GM18502 (cell line): ENCODE results near the gene RPUSD1.
A peak's percentile ranks its signal among the peaks of the same experiment; 100 is the strongest.
"Not testable (repeated sequence)": the region's sequence is repeated elsewhere in the genome, so short reads cannot be mapped to it uniquely, and the experiment has no call there.

Source experiments
- ATAC-seq: cut with Tn5 transposase; IDR thresholded peaks from one replicate; pipeline ENCODE4 v1.9.1; 2021; ENCODE audit warnings: mild to moderate bottlenecking; ENCODE audit not compliant: unreplicated experiment, poor library complexity

The RPUSD1 gene

GRCh38 chr16:754121-754607 lies 34.0 kb downstream of the RPUSD1 start:
- not testable (repeated sequence) for ATAC-seq

DNA sequence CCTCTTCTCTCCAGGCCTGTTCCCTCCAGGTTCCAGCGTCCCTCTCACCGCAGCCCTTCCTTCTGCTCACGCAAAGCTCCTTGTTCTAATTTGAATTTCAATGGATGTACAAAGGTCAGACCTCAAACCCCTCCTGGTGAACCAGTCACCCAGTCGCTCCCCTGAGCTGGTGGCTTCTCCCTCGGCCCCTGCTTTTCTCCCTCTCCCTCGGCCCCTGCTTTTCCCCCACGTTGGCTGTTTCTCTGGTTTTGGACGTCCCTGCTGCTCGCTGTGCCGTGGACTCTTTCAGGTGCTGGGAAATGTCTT lies 36.2 kb downstream of the RPUSD1 start:
- no peak for ATAC-seq

DNA sequence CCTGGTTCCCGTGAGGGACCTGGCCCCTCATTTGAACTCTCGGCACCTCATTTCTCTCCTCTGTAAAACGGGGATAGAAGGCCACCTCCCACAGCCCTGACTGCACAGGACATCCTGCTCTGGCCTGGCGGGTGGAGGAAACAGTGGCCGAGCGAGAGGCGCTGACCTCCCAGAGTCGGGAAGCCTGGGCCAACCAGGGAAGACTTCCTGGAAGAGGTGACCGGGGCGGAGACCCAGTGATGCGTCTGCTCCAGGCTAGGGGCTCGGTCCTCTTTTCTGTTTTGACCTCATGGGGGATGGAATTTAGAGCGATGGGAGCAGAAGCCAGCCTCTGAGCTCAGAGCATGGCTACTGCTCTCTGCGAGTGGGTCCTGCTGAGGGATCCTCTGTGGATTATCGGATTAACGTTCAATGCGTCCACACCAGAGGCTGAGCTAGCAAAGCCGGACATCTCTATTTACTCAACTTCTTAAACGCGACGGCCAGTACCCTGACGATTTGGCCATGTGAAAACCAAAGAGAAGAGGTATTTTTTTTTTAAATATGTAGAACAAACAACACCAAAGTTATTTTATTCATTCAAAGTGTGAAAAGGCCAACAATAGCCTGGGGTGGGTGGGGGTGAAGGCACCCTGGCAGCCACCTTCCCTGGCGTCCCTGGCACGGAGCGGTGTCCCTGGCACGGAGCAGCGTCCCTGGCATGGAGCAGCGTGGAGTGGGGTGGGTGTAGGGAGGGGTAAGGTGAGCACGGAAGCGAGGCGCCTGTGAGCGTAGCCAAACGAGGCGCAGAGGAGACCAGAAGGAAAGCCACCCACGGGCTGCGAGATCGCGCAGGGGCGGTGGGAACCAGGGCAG lies 36.8 kb downstream of the RPUSD1 start:
- no peak for ATAC-seq

- no peak for ATAC-seq
Measured at GRCh38 chr16:750485-750884, 37.7 kb downstream of the RPUSD1 start.

- no peak for ATAC-seq
Measured at GRCh38 chr16:749010-749409, 39.2 kb downstream of the RPUSD1 start.

GRCh38 chr16:747978-748746 lies 40.0 kb downstream of the RPUSD1 start:
- ATAC-seq: no peak

DNA sequence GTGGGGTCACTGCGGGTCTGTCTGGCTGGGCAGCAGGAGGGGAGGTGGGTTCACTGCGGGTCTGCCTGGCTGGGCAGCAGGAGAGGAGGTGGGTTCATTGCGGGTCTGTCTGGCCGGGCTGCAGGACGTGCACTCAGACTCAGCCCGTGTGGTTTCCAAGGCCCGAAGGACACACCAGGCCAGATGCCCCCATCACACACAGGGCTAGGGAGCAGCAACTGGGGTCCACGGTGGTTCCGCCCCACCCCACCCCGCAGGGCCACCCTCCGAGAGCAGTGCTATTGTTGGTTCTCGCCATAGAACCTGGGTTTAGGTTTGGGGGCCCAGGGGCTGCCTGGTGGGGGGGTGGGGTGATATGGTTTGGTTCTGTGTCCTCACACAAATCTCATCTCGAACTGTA lies 41.5 kb downstream of the RPUSD1 start:
- no peak for ATAC-seq

DNA sequence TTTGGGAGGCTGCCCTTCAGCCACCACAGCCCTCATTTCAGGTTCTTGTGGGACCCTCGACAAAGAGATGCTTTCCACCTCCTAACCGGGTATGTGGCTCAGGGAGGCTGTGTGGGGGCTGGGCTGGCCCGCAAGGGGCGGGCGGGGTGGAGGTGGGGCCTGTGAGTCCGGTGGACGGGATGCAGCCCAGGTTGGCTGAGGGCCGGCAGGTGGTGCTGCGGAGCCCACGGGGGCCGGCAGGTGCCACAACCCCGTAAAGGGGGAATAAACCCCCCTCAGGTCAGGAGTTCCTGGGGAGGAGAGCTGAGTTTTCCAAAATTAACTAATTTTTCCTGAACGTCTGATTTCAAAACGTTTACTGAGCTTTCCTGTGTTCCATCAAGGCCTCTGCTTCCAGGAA lies 42.4 kb downstream of the RPUSD1 start:
- no peak for ATAC-seq

DNA sequence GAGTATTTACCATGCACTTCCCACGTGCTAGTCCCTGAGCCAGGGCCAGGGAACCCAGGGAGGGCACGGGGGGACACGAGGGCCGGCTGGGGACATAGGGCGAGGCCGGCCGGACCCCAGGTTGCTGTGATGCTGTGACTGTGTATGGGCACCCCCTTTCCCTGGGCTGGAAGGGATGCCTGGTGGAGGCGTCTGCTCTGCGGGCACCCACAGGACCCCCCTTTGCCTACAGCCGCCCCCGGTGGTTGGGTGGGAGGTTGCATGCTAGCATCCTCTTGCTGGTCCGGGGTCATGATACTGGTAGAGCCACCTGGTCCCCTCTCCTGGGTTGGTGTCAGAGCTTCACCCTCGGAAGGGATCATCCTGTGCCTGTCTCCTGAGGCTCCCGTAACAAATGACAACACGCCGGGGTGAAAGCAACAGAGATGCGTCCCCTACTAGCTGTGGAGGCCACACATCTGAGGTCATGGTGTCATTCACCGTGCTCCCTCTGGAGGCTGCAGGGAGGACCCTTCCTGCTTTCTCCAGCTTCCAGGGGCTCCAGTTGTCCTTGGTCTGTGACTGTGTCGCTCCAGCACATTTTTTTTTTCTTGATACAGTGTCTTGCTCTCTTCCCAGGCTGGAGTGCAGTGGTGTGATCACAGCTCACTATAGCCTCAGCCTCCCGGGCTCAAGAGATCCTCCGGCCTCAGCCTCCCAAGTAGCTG lies 44.2 kb downstream of the RPUSD1 start:
- no peak for ATAC-seq

DNA sequence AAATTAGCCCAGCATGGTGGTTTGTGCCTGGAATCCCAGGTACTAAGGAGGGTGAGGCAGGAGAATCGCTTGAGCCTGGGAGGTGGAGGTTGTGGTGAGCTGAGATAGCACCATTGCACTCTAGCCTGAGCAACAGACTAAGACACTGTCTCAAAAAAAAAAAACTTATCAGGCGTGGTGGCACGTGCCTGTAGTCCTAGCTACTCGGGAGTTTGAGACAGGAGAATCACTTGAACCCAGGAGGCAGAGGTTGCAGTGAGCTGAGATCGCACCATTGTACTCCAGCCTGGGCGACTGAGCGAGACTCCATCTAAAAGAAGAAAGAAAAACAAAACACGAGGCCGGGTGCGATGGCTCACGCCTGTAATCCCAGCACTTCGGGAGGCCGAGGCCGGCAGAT lies 45.3 kb downstream of the RPUSD1 start:
- not testable (repeated sequence) for ATAC-seq

DNA sequence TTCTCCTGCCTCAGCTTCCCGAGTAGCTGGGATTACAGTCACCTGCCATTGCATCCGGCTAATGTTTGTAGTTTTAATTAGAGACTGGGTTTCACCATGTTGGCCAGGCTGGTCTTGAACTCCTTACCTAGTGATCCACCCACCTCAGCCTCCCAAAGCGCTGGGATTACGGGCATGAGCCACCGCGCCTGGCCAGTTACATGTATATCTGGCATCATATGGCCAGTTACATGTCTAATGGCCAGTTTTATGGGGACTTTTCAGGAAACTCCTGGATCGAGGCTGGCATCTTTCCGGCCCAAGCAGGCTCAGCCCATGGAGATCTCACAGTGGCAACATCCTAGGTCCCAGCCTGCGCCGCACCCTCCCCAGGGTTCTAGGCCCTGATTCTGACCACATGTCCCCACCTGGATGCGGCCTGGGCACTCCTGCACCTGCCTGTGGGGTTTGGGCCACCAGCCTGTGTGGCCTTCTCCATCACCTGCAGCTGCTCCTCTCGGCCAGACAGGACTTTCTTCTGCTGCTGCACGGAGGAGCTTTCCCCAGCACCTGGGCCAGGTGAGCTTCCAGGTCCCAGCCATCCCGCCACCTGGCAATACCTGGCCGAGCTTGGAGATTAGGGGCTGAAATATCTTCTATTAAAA lies 46.1 kb downstream of the RPUSD1 start:
- ATAC-seq: no peak

- ATAC-seq: peak; percentile 62
Measured at GRCh38 chr16:740764-741505, 47.2 kb downstream of the RPUSD1 start, which contains the start of gene CIAO3. TSS of gene CIAO3 (minus strand) at chr16:740997. CDS start at chr16:740985, 12 bp downstream.

- ATAC-seq: no peak
Measured at GRCh38 chr16:740459-740763, 47.8 kb downstream of the RPUSD1 start.

DNA sequence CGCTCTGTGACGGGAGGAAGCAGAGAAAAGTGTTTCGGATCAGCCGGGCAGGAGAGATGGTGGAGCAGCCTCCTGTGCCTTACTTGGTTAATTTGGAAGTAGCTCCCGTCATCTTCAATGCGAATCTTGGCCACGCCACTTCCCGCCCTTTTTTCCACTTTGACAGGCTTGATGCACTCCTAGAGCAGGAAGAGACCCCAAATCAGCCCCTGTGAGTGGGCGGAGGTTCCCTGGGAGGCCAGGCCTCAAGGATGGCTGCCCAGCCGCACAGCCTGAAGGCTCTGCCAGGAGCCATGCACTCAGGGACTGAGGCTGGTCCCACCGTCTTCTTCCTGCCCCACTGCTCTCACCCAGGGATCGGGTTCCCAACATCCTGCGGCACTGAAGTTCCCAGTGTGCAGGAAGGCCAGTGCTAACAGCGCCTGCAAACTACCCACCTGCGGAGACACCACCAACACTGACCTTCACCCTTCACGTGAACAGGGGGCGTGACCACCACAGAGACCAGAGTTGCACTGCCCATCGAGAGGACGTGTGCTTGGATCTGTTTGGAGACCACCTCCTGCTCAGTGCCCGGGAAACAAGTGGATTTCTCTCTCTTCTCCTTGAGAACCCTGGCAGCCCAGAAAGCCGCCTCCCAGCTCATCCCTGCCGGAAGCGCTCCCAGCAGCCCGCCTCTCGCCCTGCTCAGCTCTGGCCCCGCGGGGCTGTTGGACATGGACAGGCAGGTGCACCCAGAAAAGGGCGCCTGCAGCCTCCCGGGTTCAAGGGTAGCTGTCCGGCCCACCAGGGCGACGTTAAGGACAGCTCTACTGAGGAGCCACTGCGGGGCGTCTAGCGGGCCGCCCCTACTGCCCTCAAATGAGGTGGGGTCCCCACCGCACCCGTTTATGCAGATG lies 48.4 kb downstream of the RPUSD1 start:
- no peak for ATAC-seq

DNA sequence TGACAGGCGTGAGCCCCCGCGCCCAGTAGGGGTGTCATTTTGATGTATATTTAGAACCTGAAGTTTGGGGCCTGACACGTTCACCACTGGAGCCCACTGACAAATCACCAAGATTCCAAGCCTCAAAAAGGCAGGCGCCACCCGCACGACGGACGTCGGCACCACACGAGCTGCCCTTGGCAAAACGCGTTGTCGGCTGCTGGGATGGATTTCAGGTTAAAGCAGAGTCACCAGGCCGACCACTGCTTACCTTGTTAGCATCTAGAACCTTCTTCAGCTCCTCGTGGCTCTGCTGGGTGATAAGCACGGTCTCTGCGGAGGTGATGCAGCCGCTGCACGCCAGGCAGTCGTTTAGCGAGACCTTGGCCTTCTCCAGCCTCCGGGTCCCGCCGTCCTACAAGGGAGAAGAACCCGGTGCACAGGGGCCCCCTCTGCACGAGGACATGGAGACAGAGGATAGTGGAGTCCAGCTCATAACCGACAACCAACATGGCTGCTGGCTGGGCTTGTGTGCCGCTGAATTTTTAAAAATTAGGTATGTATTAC lies 51.2 kb downstream of the RPUSD1 start:
- ATAC-seq: no peak

DNA sequence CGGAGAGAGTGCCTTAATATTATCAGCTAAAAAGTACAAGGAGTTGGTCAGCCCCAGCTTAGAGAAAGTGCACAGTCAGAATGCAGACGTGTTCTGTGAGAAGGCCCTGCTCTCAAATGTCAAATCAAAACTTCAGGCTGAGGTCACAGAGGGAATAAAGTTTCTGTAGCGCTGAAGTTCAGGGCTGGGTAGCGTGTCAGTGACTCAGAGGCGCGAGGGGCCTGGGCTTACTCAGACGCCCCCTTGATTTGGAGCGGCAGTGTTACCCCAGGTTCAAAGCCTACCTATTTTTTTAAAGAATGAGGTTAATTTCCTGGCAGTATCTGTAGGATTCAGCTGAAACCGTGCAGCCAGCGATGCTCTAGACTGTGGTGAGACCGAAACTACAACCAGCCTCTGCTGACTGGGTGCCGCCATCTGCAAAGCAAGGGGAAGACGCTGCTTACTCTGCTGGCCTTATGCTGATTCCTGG lies 52.2 kb downstream of the RPUSD1 start:
- ATAC-seq: peak; percentile 54

GRCh38 chr16:734981-735881 lies 53.0 kb downstream of the RPUSD1 start:
- ATAC-seq: no peak
